Panc1 (cell line): ENCODE results near the gene CCL15. TPM values are rescaled to one million over a fixed set of nuclear protein-coding genes. Genes with fewer than 3 reads are reported as not detected.

Experiments used
- ATAC-seq: fragments of 200-7000 bp; cut with Tn5 transposase; 2 replicates; pipeline ENCODE4 v1.9.1; 2020; ENCODE audit warnings: mild to moderate bottlenecking, moderate library complexity
- BruUV-seq: library from RNA; stranded (reverse); fragments of 400-500 nt; replicated peaks from 2 replicates; lab custom pipeline; 2021; lab: Mats Ljungman, UMichigan
- CTCF ChIA-PET: fragments of 300-600 bp; sonication (Branson Sonifier 250); formaldehyde crosslinking; loops from one replicate; lab custom pipeline; 2022; ENCODE audit warnings: antibody characterized with exemption; lab: Charles Lee
- POLR2A ChIA-PET: fragments of 300-600 bp; sonication (Branson Sonifier 250); formaldehyde crosslinking; loops from one replicate; lab custom pipeline; 2022; ENCODE audit warnings: antibody characterized with exemption; lab: Charles Lee
- DNase-seq: peaks from one replicate; pipeline ENCODE4 v3.0.0-alpha.2; 2010; ENCODE audit warnings: low read depth, low spot score
- H3K27ac ChIP-seq: 2 replicates; pipeline ENCODE4 v1.5.1; 2011; ENCODE audit warnings: mild to moderate bottlenecking, low read length, inconsistent platforms
- H3K27me3 ChIP-seq: fragments of 200-500 bp; sonication (Bioruptor generic); 2 replicates; pipeline ENCODE4 v1.6.0; 2014; ENCODE audit warnings: low read length, inconsistent platforms; ENCODE audit not compliant: control insufficient read depth, insufficient read depth
- H3K36me3 ChIP-seq: fragments of 200-500 bp; sonication (Bioruptor generic); 2 replicates; pipeline ENCODE4 v1.5.1; 2014; ENCODE audit warnings: inconsistent platforms, mild to moderate bottlenecking, low read length, moderate library complexity; ENCODE audit not compliant: control insufficient read depth, insufficient read depth
- H3K4me1 ChIP-seq: 2 replicates; pipeline ENCODE4 v1.5.1; 2011; ENCODE audit warnings: inconsistent platforms, mild to moderate bottlenecking, low read length, moderate library complexity; ENCODE audit not compliant: control insufficient read depth, insufficient read depth
- H3K4me3 ChIP-seq, 2 experiments: 2 replicates each; pipeline ENCODE4 v1.5.1; 2011 to 2012; ENCODE audit warnings: low read depth in 2 of 2, low read length in 2 of 2, mild to moderate bottlenecking in 2 of 2, inconsistent platforms in 1 of 2, moderate library complexity in 1 of 2
- H3K9me3 ChIP-seq: fragments of 200-500 bp; sonication (Bioruptor generic); 2 replicates; pipeline ENCODE4 v1.5.1; 2014; ENCODE audit warnings: low read depth, mild to moderate bottlenecking, inconsistent platforms, low read length, moderate library complexity; ENCODE audit not compliant: control insufficient read depth, insufficient read depth
- CTCF ChIP-seq: fragments of 450-650 bp; IDR thresholded peaks from 2 replicates; pipeline ENCODE4 v1.5.1; 2017; ENCODE audit warnings: mild to moderate bottlenecking
- POLR2AphosphoS5 ChIP-seq: IDR thresholded peaks from 2 replicates; pipeline ENCODE4 v1.6.1; 2012; ENCODE audit warnings: mild to moderate bottlenecking, low read depth, low read length, moderate library complexity
- SIN3A ChIP-seq: IDR thresholded peaks from 2 replicates; pipeline ENCODE4 v1.6.1; 2012; ENCODE audit warnings: low read depth, mild to moderate bottlenecking, low read length, moderate library complexity, borderline replicate concordance; ENCODE audit not compliant: insufficient read depth
- TCF7L2 ChIP-seq: IDR thresholded peaks from 2 replicates; pipeline ENCODE4 v1.6.1; 2011; ENCODE audit warnings: mild to moderate bottlenecking, low read depth, low read length, inconsistent platforms
- in situ Hi-C: cut with HindIII; loops from 2 replicates; pipeline ENCODE4 v1.10.0; 2016; ENCODE audit warnings: low sequenced_read_pairs, low pct_unique_long_range_greater_than_20kb
- intact Hi-C: fragments of 100-400 bp; cut with micrococcal nuclease; formaldehyde crosslinking; loops from one replicate; pipeline ENCODE4 v1.10.0; 2022; ENCODE audit not compliant: unreplicated experiment
- total RNA-seq: library from RNA; stranded (reverse); gene quantifications from one replicate; pipeline ENCODE4 v1.2.1, GENCODE V29; 2021; ENCODE audit not compliant: unreplicated experiment
- TF ChIP-seq, protein P1 (sequence below), 2 experiments: IDR thresholded peaks; 2 replicates each; pipeline ENCODE4 v1.6.1; 2011 to 2012; ENCODE audit warnings: low read depth in 2 of 2, control low read depth in 1 of 2, low read length in 1 of 2, mild to moderate bottlenecking in 1 of 2, moderate library complexity in 1 of 2; ENCODE audit not compliant: insufficient read depth in 1 of 2

CCL15 gene
- total RNA-seq, 1 experiment from 2014 or later, result not detected

- TF ChIP-seq SIN3A, result no peak
- TF ChIP-seq CTCF, result no peak
- TF ChIP-seq, protein P1, sequence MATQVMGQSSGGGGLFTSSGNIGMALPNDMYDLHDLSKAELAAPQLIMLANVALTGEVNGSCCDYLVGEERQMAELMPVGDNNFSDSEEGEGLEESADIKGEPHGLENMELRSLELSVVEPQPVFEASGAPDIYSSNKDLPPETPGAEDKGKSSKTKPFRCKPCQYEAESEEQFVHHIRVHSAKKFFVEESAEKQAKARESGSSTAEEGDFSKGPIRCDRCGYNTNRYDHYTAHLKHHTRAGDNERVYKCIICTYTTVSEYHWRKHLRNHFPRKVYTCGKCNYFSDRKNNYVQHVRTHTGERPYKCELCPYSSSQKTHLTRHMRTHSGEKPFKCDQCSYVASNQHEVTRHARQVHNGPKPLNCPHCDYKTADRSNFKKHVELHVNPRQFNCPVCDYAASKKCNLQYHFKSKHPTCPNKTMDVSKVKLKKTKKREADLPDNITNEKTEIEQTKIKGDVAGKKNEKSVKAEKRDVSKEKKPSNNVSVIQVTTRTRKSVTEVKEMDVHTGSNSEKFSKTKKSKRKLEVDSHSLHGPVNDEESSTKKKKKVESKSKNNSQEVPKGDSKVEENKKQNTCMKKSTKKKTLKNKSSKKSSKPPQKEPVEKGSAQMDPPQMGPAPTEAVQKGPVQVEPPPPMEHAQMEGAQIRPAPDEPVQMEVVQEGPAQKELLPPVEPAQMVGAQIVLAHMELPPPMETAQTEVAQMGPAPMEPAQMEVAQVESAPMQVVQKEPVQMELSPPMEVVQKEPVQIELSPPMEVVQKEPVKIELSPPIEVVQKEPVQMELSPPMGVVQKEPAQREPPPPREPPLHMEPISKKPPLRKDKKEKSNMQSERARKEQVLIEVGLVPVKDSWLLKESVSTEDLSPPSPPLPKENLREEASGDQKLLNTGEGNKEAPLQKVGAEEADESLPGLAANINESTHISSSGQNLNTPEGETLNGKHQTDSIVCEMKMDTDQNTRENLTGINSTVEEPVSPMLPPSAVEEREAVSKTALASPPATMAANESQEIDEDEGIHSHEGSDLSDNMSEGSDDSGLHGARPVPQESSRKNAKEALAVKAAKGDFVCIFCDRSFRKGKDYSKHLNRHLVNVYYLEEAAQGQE (IDR thresholded peaks at IDR 0.05; ENCODE audit: insufficient read depth in 1 of 2, low read depth in 2 of 2, low read length in 1 of 2), result no peak
- TF ChIP-seq POLR2AphosphoS5, result no peak
- no peak for TF ChIP-seq TCF7L2
- Histone ChIP-seq H3K36me3 (no peaks in the 10 kb centered on the region), H3K27ac (no peak overlapping the region), H3K27me3 (no peaks in the 10 kb centered on the region), H3K4me3 (no peak overlapping the region), H3K9me3 (no peaks in the 10 kb centered on the region), H3K4me1 (no peaks in the 10 kb centered on the region)
- ChIA-PET CTCF (interaction anchor here (0.6 to 1.8 kb wide), 3 partner anchors 9 to 72 kb away, joined by 4 to 6 read pairs (median 5); no protein-coding TSS in a partner anchor), POLR2A (no interaction called here)
- intact Hi-C loops, result no loop called here
- ATAC-seq, result no peak
- no TSS peak for BruUV-seq
- in situ Hi-C loops, result no loop called here
- DNase-seq, result no peak
Observed at GRCh38 chr17:36000732-36001109, 632 bp downstream of the CCL15 start.

GRCh38 chr17:35998756-35999155 is 2.6 kb downstream of the CCL15 start:
- Histone ChIP-seq H3K4me3 (no peak overlapping the region), H3K27ac (no peak overlapping the region), H3K36me3 (no peaks in the 10 kb centered on the region), H3K9me3 (no peaks in the 10 kb centered on the region), H3K27me3 (no peaks in the 10 kb centered on the region), H3K4me1 (no peaks in the 10 kb centered on the region)
- CTCF ChIA-PET, result no interaction called here
- ATAC-seq (no peak), DNase-seq (no peak)
- POLR2A ChIA-PET, result no interaction called here
- in situ Hi-C loops (no loop called here), intact Hi-C loops (no loop called here)
- no peak for TF ChIP-seq CTCF
- no peak for TF ChIP-seq TCF7L2
- TF ChIP-seq SIN3A, result no peak
- TF ChIP-seq, protein P1 (IDR thresholded peaks at IDR 0.05; ENCODE audit: insufficient read depth in 1 of 2, low read depth in 2 of 2, low read length in 1 of 2), result no peak
- no peak for TF ChIP-seq POLR2AphosphoS5
- no TSS peak for BruUV-seq
